NCI-H748 (cell line): ENCODE measurements around the gene ADGRL3.
"Not testable (repeated sequence)": the region's sequence is repeated elsewhere in the genome, so short reads cannot be mapped to it uniquely, and the experiment has no call there.

Experiments
- DNase-seq: peaks from one replicate; lab custom pipeline; 2025; ENCODE audit not compliant: unreplicated experiment; lab: John Stamatoyannopoulos, UW

ADGRL3 gene

DNA sequence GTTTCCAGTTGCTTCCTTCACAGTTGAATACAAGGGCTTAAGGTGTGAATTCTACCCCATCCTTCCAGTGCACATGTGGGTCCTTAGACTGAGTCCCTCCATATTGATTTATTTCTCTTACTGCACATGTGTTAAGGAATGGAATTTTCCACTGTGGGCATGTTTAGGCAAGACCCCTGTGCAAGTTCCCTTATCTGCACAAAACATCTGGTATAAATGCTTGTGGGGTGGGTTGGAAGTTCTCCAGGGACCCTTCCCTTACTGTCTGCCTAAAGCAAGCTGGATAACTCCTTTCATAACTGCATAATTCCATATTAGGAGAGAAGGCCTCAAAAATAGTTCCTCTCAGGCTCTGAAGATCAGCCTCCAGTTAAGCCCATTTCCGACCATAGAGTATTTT is 570.9 kb downstream of the ADGRL3 start:
- DNase-seq = no peak

DNA sequence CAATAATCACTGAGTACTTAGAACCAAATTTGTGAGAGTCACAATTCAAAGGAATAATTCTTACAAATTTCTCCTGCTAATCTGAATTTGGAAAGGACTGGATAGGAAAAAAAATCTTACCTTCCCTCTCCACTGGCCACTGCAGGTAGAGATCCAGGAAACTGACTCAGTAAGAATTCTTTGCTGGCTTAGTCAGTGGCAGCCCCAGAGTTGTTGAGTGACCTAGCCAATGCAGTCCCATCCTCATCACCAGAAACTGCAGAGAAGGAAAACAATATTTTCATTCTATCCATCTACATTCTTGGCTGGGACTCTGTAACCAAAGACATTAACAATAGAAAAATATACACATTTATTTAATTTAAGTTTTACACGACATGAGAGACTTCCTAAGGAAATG is 572.0 kb downstream of the ADGRL3 start:
- DNase-seq = no peak

DNA sequence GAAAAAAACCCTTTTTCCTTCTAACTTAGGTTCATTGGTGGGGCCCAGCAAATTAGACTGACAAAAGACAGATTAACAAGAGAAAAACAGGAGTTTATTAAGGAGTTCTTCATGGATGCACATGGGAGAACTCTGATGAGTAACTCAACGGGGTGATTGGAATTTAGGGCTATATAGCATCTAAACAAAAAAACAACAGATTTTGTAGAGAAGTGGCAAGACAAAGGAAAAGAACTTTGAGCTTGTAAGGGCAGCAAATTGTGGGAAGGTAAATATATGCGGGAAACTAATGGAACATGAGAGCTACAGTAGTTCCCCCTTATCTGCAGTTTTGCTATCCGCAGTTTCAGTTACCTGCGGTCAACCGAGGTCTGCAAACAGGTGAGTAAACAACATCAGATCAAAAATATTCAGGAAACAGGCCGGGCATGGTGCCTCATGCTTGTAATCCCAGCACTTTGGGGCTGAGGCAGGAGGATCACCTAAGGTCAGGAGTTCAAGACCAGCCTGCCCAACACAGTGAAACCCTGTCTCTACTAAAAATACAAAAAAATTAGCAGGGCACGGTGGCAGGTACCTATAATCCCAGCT is 573.6 kb downstream of the ADGRL3 start:
- DNase-seq = no peak

DNA sequence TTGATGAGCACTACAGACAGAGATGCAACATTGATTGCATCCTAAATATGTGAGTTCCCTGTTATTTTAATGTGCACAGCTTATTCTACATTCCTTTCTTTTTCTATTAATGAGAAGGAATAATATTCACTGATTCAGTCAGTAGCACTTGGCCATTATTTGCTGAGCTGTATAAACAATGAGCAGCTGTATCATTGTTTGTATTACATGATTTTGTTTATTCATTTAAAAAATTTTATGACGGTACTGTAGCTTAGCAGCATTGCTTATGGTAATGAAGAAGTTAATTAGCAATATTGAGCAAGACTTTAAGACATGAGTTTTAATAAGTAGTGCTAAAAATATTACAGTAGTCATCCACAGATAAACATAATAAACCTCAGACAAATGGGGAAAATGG is 582.0 kb downstream of the ADGRL3 start:
- peak; percentile 40 for DNase-seq

DNA sequence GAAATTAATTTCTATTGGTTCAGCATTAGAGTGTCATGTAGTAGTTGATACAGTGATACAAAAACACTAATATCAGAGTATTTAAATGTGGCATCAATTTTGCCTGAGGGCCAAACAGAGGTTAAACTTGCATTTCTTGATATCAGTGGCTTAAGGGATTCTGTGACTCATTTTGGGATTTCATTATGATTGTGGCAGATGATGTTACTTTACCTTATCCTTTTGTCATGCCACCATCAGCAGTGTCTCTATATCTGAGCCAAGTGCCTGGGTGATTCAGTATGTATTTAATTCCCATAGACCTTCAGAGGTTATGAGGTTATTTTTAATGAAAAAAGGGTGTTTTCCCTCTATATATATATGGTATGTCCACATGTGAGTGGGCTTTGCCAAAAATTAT is 582.9 kb downstream of the ADGRL3 start:
- DNase-seq = no peak

DNA sequence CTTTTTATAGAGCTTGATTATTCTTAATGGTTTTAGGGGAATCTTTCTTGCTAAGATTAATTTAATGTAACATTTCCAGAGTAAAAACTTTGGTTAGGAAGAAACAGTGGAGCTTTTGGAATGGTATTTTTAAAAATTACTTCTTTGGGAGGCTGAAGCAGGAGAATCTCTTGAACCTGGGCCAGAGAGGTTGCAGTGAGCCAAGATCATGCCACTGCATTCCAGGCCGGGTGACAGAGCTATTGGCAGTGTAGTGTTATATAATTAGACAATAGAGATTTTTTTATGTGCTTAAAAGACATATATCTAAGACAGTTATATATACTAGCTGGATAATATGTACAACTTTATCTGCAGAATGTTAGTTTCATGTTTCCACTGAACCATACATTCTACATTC is 585.6 kb downstream of the ADGRL3 start:
- no peak for DNase-seq

DNA sequence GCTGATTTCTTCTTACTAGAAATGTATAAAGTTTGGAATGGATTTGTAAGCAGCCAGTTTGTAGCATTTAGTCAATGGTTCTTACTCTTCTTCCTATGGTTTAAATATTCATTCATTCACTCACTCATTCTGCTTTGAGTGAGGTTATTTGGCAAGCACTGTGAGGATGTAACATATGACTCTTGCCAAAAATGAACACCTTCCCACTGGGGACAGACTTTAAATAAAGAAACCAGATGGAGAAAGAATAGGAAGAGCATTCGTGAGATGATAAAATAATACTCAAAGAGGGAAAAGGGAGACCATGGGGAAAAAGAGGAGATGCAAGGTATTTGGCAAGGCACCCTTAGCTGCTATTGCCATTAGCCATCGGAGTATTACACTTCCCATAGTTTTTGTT is 586.1 kb downstream of the ADGRL3 start:
- no peak for DNase-seq

DNA sequence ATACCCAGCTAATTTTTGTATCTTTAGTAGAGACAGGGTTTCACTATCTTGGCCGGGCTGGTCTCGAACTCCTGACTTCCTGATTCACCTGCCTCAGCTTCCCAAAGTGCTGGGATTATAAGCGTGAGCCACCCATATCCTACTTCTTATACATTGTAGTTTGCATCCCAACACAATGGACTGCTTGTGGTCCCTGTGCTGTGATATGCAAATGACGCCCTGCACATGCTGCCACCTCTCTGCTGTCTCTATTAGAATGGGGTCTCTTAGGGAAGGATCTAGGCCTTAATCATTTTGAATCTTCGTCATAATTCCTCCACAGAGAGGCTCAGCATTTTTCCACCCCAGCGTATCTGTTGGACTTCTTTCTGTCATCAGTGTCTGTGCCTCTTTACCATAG is 595.9 kb downstream of the ADGRL3 start:
- DNase-seq = no peak

DNA sequence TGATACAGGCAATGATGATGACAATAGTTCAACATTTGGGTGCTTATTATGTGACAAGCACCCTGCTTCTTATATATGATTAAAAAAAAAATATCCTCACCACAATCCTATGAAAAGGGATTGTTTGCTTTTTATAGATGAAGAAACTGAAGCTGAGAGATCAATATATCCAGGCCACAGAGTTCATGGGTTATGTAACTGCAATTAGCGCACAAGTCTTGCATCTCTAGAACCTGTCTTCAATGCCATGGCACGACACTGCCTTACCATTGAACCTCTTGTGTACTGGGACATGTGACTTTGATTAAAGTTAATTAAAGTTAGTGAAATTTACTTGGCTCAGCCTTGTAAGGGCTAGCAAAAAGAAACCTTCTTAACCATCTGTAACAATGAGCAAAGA is 599.7 kb downstream of the ADGRL3 start:
- no peak for DNase-seq

DNA sequence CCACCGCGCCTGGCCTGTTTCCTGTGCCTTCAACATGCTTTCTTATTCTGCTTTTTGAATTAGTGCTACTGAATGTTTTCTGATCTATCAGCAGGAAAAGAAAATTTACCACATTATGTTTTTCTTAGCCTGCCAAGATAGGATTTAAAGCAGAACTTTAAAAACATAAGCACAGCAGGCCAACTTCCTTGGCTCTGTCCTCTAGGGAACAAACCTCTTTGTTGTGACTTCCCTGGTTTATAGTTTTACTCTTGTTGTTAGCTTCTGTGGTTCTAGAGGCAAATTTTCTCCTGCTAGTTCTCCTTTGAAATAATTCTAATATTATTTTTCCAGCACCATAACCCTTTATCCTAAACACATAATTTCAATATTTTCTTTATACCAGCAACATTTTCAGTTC is 605.1 kb downstream of the ADGRL3 start:
- no peak for DNase-seq

DNA sequence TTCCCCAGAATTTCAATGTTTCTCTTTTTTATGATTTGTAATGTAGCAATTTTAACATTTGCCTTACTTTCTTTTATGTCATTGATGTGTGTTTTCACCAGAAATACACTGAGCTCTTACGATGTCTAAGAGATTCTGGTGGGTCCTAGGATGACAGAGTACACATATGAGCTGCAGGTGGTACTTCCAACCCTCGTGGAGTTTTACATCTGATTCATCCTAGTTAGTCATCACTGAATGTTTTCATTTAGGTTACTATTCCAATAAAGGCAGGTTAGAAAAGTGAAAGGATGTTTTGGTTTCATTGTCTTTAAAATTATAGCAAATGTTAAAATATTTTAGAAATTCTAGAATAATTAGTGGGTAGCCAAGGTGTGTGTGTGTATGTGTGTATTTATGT is 605.9 kb downstream of the ADGRL3 start:
- DNase-seq = no peak

DNA sequence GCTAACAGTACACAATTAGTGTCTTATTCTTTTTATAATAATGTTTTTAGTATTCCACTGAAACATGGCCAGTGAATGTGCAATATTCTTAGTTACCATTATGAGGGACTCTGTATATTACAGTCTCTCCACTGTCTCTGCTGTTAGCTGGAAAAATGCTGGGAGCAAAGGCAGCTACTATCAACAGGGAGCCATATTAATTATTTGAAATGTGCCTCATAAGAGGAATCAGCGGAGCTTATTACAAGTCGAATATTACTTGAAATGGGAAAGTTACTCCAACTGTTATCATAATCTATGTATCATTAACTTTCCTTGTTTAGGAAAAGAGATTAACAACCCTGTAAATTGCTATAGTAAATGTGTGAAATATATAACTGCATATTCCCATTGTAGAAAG is 612.0 kb downstream of the ADGRL3 start:
- no peak for DNase-seq

DNA sequence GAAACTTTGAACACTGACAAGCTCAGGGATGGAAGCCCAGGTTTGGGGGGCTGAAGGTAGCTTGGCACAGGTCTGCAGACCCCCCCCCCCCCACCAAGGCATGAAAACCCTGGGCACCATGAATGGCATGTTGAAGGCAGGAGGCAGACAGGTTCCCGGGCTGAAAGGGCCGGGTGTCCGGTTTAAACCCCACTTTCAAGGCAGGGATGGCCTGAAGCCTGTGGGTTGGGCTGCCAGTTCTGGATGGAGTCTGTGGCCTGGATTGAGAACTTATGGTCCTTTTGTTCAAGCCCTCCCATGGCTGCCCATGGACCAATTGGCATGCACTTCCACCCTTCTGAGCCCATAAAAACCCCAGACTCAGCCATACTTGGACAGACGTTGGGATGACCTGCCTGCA is 616.9 kb downstream of the ADGRL3 start:
- DNase-seq = no peak

DNA sequence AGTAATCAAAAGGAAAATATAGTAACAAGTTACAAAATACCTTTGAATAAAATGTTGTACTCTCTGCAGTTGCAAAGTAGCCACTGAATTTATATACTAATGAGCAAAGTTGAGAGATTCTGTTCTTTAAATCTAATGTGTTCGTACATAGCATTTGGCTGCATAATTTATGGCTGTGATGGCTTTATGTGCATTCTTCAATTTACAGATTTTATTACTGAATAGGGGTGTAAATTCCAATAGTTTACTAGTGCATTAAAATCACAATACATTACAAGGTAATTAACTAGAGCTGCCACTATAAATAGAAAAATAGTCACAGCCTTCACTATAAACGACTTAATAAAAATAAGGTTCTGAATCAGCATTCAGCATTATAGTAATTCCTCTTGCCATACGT is 620.0 kb downstream of the ADGRL3 start:
- no peak for DNase-seq

DNA sequence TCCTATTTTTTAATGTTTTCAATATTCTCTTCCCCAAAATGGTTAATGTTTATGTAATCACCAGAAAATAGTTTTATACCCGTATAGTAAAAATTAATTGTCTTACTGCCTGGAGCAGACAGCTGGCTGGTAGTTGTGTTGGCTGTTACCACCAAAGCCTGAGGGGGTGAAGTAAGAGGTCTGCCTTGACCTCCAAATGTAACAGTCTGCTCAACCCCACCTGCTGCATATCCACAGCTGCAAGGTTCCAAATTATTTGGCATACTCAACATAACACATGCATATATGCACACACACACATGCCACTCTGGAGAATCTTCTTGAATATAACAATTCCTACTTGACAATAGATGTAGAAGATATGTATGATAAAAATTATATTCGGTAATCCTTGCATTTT is 624.3 kb downstream of the ADGRL3 start:
- no peak for DNase-seq

DNA sequence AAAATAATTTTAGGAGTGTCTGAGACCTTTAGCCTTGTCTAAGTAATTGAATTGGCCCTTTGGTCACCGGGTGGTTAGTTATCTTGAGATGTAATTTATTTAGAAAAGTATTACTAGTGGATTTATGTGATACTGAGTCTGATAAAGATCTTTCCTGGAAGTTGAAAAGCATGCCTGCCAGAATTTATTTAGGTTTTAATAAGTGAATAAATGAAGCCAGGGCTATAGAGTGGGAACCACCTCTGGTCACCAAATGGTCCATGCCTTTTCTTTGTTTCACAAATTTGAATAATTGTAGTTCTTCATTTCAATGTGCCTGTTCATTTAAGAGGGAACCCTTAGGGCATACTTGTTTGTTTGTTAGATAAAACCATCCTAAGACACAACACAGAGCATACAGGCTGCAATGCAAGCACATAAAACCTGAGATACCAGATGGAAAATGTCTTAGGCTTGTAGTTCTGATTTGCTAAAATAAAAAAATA is 627.8 kb downstream of the ADGRL3 start:
- no peak for DNase-seq

DNA sequence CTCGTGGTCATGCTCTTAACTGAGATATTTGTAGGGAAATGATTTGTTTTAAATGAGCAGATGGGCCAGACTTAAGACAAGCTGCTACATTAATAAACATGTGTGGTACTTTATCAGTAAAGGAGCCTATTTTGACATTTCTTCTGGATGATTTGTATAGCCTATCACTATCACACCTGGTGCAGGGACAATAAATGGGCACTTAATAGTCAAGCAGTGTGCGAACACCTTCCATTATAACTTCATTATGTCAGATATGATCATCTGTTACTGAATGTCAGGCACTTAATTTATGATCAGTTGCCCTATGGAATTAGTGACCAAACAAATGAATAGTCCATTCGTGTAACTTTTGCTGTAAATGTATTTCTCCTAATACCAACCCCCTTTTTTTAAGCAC is 628.8 kb downstream of the ADGRL3 start:
- DNase-seq = peak; percentile 69

DNA sequence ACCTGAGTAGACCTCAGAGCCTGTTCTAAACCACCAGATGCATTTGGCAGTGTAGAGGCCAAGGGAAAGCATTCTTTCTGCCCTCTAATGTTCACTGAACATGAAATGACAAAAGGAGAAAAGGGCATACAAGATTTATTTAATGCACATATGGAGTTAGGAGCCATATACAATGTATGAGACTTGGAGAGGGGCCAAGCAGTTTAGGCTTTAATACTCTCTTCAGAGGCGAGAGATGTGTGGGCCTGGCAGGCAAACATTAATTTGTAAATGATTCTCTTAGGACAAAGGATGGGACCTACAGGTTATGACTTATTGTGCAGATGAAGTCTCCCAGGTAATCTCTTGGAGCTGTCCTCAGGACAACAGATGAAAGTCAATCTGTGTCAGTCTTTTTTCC is 631.9 kb downstream of the ADGRL3 start:
- peak; percentile 43 for DNase-seq

DNA sequence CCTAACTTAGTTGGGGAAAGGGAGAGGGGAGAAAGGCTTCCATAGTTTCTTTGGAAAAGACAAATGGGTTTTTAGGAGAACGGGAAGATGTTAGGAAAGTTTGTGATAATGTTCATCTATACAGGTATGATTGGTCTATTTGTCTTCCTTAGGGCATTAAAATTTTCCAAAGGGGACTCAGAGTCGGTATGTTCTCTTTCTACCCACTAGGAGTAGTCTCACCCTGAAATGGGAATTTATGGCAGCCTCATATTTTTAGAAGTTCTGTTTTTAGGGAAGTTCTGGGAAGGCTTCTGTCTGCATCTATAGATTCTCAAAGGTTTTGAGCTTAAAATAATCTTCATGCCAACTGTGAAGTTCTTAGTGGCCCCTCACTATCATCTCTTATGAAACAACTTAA is 637.3 kb downstream of the ADGRL3 start:
- no peak for DNase-seq

DNA sequence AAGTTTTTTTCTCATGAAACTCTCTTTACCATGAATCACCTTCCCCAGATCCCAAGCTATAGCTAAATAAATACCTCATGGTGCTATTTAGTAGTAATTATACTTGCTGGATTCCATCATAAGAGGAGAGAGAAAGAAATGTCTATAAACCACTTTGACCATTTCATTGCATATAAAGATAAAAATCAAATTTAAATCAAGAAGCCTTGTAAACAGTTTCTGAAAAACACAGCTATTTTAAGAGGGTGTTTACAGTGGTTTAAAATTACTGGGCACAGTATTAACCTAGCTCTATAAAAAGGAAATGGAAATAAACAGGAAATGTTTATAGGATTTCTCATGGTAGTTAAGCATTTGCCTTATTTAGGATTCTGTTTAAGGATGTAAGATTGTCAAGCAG is 637.9 kb downstream of the ADGRL3 start:
- DNase-seq = no peak

DNA sequence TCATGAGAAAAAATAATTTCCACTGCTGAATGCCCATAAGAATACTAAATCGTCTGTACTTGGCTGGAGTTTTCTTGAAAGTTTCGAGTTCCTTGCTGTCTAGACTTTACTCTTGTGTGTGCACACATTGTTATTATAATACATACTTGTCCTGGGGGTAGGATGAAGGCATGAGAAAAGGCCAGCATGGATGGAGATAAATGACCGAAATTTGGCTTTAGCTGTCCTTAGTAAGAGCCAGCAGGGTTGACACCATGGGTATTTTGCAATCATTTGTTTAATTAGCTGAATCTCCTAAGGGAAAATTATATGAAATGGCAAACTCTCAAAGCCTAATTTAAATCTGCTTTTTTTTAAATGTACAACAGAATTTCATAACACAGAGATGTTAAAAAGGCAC is 641.6 kb downstream of the ADGRL3 start:
- DNase-seq = no peak

DNA sequence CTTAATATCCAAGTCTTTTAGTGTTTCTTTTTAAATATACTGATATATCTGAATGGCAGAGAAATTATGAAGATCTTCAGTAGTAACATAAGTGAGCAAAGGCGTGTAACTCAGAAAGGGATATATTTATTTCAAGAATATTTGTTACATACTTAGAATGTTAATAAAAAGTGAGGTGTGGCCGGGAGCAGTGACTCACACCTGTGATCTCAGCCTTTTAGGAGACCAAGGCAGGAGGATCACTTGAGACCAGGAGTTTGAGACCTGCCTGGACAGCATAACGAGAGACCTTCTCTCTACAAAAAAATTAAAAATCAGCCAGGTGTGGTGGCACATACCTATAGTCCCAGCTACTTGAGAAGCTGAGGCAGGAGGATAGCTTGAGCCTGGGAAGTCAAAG is 651.0 kb downstream of the ADGRL3 start:
- DNase-seq = no peak

DNA sequence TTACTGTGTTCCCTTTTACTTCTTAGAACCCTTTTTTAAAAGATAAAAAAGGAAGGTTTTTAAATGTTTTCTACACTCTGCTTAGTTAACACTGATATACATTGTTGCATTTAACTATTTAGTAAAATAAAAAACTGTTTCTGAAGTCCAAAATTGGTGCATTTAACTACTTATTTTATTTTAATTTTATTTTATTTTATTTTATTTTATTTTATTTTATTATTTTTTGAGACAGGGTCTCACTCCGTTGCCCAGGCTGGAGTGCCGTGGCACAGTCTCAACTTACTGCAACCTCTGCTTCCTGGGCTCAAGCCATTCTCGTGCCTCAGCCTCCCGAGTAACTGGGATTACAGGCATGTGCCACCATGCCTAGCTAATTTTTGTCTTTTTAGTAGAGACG is 652.0 kb downstream of the ADGRL3 start:
- not testable (repeated sequence) for DNase-seq

DNA sequence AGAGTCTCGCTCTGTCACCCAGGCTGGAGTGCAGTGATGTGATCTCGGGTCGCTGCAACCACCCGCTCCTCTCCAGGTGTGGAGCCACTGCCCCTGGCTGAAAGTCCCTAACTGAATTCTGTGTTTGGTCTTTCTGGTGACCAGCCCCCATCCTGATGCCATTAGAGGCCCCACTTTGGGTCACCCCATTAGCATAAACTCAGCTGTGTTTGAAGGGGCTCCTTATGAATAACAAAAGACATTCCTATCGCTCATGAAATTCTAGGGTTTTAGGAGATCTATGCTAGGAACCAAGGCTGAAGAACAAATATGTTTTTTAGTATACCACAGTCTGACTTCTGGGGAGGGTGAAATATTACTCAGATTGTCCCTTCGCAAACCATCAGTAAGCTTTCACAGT is 652.9 kb downstream of the ADGRL3 start:
- no peak for DNase-seq
